Neural progenitor cell (in vitro differentiated cells): ENCODE data around the gene SUPT20H.

Source experiments
- CTCF ChIP-seq: fragments of 200-600 bp; sonication (generic); IDR thresholded peaks from 2 replicates; pipeline ENCODE4 v1.5.1; 2017; ENCODE audit warnings: antibody characterized with exemption, mild to moderate bottlenecking
- EZH2 ChIP-seq: fragments of 200-600 bp; sonication (generic); IDR thresholded peaks from 2 replicates; pipeline ENCODE4 v1.6.1; 2017; ENCODE audit warnings: antibody characterized with exemption, mild to moderate bottlenecking, moderate library complexity
- EZH2phosphoT487 ChIP-seq: fragments of 200-600 bp; sonication (generic); IDR thresholded peaks from 2 replicates; pipeline ENCODE4 v1.6.1; 2017; ENCODE audit warnings: antibody characterized with exemption

GRCh38 chr13:37046062-37046461 lies 13.4 kb downstream of the SUPT20H start:
- no peak for TF ChIP-seq CTCF
- TF ChIP-seq EZH2 = no peak
- TF ChIP-seq EZH2phosphoT487 = no peak
